SU-DHL-6 (cell line): ENCODE data around the gene NOTUM.

ENCODE experiments used
- CTCF ChIP-seq: fragments of 200-600 bp; sonication (generic); IDR thresholded peaks from one replicate; pipeline ENCODE4 v1.5.1; 2017; ENCODE audit warnings: antibody characterized with exemption, mild to moderate bottlenecking, low read length, moderate library complexity; ENCODE audit not compliant: insufficient read depth, poor library complexity, severe bottlenecking
- EZH2phosphoT487 ChIP-seq: fragments of 200-600 bp; sonication (generic), shearing (Covaris generic); conservative IDR thresholded peaks from 2 replicates; pipeline ENCODE4 v1.6.1; 2018; ENCODE audit warnings: mild to moderate bottlenecking, antibody characterized with exemption, low read length, moderate library complexity, mixed read lengths

GRCh38 chr17:81962499-81963441, 1.8 kb upstream of the NOTUM start:
- TF ChIP-seq CTCF (no peak), EZH2phosphoT487 (no peak)
